Hepatocyte (in vitro differentiated cells): ENCODE data around the gene MYL3. TPM values are rescaled to one million over a fixed set of nuclear protein-coding genes. Genes with fewer than 3 reads are reported as not detected.

Experiments
- DNase-seq: peaks from one replicate; pipeline ENCODE4 v3.0.0-alpha.2; 2016; ENCODE audit warnings: low spot score
- H2AFZ ChIP-seq: fragments of 200-600 bp; sonication (generic); 2 replicates; pipeline ENCODE4 v1.6.0; 2016; ENCODE audit warnings: antibody characterized with exemption, mild to moderate bottlenecking
- H3K27ac ChIP-seq: fragments of 200-600 bp; sonication (generic); 2 replicates; pipeline ENCODE4 v1.5.1; 2016; ENCODE audit warnings: mild to moderate bottlenecking
- H3K27me3 ChIP-seq: fragments of 200-600 bp; sonication (generic); 2 replicates; pipeline ENCODE4 v1.6.1; 2016
- H3K36me3 ChIP-seq: fragments of 200-600 bp; sonication (generic); replicated peaks from 2 replicates; pipeline ENCODE4 v1.5.1; 2016; ENCODE audit warnings: low read depth; ENCODE audit not compliant: insufficient read depth
- H3K4me1 ChIP-seq: fragments of 200-600 bp; sonication (generic); 2 replicates; pipeline ENCODE4 v1.5.1; 2016; ENCODE audit warnings: mild to moderate bottlenecking, moderate library complexity; ENCODE audit not compliant: insufficient read depth
- H3K4me2 ChIP-seq: fragments of 200-600 bp; sonication (generic); 2 replicates; pipeline ENCODE4 v1.6.0; 2016
- H3K4me3 ChIP-seq: fragments of 200-600 bp; sonication (generic); 2 replicates; pipeline ENCODE4 v1.5.1; 2016; ENCODE audit warnings: mild to moderate bottlenecking
- H3K79me2 ChIP-seq: fragments of 200-600 bp; sonication (generic); 2 replicates; pipeline ENCODE4 v1.6.0; 2017; ENCODE audit warnings: mild to moderate bottlenecking
- H3K9me2 ChIP-seq: fragments of 200-600 bp; sonication (generic); replicated peaks from 2 replicates; pipeline ENCODE4 v1.6.0; 2017; ENCODE audit warnings: mild to moderate bottlenecking; ENCODE audit not compliant: insufficient read depth
- H3K9me3 ChIP-seq: fragments of 200-600 bp; sonication (generic); 2 replicates; pipeline ENCODE4 v1.5.1; 2016; ENCODE audit warnings: low read depth, mild to moderate bottlenecking
- H4K20me1 ChIP-seq: fragments of 200-600 bp; sonication (generic); 2 replicates; pipeline ENCODE4 v1.6.0; 2016; ENCODE audit warnings: mild to moderate bottlenecking; ENCODE audit not compliant: insufficient read depth, poor library complexity, severe bottlenecking
- EZH2 ChIP-seq: fragments of 200-600 bp; sonication (generic); IDR thresholded peaks from 2 replicates; pipeline ENCODE4 v1.6.1; 2016; ENCODE audit warnings: antibody characterized with exemption, mild to moderate bottlenecking, borderline replicate concordance
- EZH2phosphoT487 ChIP-seq: fragments of 200-600 bp; sonication (generic); IDR thresholded peaks from one replicate; pipeline ENCODE4 v1.6.1; 2018; ENCODE audit warnings: antibody characterized with exemption, mild to moderate bottlenecking, low read depth, moderate library complexity; ENCODE audit not compliant: unreplicated experiment, severe bottlenecking
- WGBS: methylation state at CpG from one replicate; pipeline ENCODE4 v1.1.6; 2016; ENCODE audit warnings: low lambda C conversion rate; ENCODE audit errors: missing lambda C conversion rate; 5-methylcytosine and 5-hydroxymethylcytosine counted together
- polyA plus RNA-seq: library from polyadenylated mRNA; unstranded; fragments of >200 nt; fragmentation: Nextera tagmentation; extraction: Ambion mirVana; gene quantifications from 2 replicates; pipeline ENCODE4 v1.2.1, GENCODE V29; 2016
- total RNA-seq: library from RNA; depleted of rRNA; stranded (reverse); fragments of >200 nt; gene quantifications from 2 replicates; pipeline ENCODE4 v1.2.3, GENCODE V29; 2014
- TF ChIP-seq, protein P1 (sequence below): fragments of 200-600 bp; sonication (generic); IDR thresholded peaks from 2 replicates; pipeline ENCODE4 v1.5.1; 2016; ENCODE audit warnings: antibody characterized with exemption, mild to moderate bottlenecking; ENCODE audit not compliant: poor library complexity

Gene MYL3
- total and polyA plus RNA-seq, 2 experiments from 2014 or later = 9.5 to 9.7 TPM

DNA sequence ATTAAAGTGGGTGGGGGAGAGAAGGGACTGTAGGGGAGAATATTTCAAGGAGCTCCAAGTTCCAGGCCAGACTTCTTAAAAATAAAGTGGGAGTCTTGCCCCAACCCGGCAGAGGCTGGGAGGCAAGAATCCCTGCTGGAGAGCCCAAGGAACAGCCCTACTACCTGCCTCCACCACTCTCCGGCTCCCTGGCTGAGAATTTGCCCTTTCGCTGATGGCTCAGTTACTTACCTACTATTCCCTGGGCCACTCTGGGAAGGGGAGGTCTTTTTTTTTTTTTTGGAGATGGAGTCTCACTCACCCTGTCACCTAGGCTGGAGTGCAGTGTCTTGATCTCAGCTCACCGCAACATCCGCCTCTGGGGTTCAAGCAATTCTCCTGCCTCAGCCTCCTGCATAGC is 15.5 kb downstream of the MYL3 start:
- peaks cover 45% of the 10 kb centered on the region for H3K4me1 ChIP-seq
- WGBS = 98% methylated on average over 5 of the region's 5 CpGs

DNA sequence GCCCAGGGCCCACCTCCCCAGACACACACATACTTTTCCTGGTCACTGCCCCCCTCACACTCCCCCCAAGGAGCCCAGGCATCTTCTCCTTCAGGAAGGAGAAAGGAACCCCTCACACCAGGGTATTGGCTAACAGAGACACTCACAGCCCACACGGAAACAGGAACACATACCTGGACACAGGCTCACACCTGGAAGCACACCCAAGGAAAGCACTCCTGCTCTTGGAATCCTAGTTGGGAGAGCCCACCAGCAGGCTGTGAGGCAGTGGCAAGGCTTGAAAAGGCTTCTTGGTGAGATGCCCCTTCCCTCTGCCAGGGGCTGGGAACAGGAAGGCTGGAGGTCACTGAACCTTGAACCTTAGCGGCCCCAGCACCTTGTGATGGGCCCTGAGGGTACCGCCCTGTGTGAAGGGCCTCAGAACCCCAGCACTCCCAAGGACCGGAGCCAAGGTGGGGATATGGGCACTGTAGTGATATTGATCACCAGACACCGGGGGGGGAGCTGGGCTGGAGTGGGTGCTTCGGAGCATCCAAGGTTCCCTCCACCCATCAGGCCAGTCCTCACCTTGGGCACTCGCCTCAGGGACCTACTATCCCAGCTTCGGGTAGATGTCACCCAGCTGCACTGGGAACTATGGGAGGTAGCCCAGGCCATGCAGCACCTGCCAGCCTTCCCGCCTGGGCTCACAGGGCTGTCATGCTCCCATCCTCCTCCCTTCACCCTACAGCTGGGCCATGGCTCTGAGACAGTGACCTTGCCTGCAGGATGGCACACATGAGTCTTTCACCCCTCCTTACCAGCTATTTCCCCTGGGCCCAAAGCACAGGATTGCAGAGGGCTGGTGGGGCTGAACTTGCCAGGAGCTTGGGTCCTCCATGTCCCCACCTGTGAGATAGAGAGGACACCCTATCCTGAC is 16.4 kb downstream of the MYL3 start:
- H3K9me3 ChIP-seq = peaks cover 4% of the 10 kb centered on the region
- peak overlapping the region; percentile 96 for H3K27ac ChIP-seq
- H3K36me3 ChIP-seq = no peaks in the 10 kb centered on the region
- no peaks in the 10 kb centered on the region for H3K79me2 ChIP-seq
- no peaks in the 10 kb centered on the region for H4K20me1 ChIP-seq
- no peak overlapping the region for H3K4me3 ChIP-seq
- TF ChIP-seq EZH2 (no peak), EZH2phosphoT487 (no peak)
- TF ChIP-seq, protein P1, sequence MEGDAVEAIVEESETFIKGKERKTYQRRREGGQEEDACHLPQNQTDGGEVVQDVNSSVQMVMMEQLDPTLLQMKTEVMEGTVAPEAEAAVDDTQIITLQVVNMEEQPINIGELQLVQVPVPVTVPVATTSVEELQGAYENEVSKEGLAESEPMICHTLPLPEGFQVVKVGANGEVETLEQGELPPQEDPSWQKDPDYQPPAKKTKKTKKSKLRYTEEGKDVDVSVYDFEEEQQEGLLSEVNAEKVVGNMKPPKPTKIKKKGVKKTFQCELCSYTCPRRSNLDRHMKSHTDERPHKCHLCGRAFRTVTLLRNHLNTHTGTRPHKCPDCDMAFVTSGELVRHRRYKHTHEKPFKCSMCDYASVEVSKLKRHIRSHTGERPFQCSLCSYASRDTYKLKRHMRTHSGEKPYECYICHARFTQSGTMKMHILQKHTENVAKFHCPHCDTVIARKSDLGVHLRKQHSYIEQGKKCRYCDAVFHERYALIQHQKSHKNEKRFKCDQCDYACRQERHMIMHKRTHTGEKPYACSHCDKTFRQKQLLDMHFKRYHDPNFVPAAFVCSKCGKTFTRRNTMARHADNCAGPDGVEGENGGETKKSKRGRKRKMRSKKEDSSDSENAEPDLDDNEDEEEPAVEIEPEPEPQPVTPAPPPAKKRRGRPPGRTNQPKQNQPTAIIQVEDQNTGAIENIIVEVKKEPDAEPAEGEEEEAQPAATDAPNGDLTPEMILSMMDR = no peak
- peak overlapping the region; percentile 97 for H2AFZ ChIP-seq
- DNase-seq = no peak
- H3K27me3 ChIP-seq = no peaks in the 10 kb centered on the region
- H3K9me2 ChIP-seq = no peaks in the 10 kb centered on the region
- peak overlapping the region; percentile 94 for H3K4me2 ChIP-seq
- peaks cover 45% of the 10 kb centered on the region for H3K4me1 ChIP-seq
- 92% methylated on average over 9 of the region's 9 CpGs for WGBS

More for the DNA sequence above, 15.5 kb downstream of the MYL3 start:
- Histone ChIP-seq H3K4me2 (no peak overlapping the region), H3K36me3 (no peaks in the 10 kb centered on the region), H3K4me3 (no peak overlapping the region), H3K27me3 (no peaks in the 10 kb centered on the region), H3K27ac (peak overlapping the region; percentile 76), H3K9me3 (peaks cover 3% of the 10 kb centered on the region), H4K20me1 (no peaks in the 10 kb centered on the region), H3K79me2 (no peaks in the 10 kb centered on the region), H2AFZ (no peak overlapping the region), H3K9me2 (no peaks in the 10 kb centered on the region)
- no peak for DNase-seq
- TF ChIP-seq EZH2phosphoT487 = no peak
- no peak for TF ChIP-seq EZH2
- TF ChIP-seq, protein P1 = no peak

DNA sequence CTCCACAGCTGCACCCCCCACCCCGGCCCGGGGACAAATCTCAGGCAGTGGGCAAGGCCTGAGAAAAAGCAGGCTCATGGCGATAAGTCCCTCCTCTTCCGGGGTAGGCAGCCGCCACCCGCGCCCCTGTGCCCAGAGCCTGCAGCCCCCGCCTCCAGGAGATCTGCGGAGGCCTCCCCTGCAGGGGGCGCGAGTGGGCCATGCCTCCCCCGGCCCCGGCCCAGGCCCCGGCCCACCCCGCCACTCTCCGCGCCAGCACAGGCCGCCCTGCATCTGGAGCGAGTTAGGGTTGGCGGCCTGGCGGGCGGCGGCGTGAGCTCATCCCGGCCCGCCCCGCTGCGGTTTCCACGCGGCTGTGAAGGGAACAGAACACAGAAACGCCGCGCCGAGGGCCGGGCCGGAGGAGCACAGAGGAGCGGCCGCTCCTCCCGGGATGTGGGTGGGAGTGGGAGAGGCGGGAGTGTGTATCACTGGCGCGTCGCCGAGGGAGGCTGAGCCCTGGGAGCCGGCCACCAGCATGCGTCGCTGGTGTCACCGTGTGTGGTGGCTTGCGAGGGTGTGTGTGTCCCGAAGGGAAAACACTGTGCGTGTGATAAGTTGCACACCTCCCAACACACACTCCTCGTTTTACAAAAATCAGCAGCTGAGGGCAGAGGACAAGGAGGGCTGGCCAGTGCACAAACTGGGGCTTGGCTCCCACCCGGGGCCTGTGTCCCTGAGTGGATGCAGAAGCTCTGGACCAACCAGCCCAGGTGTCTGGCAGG is 17.2 kb downstream of the MYL3 start:
- no peaks in the 10 kb centered on the region for H3K79me2 ChIP-seq
- peaks cover 10% of the 10 kb centered on the region for H3K9me3 ChIP-seq
- H3K4me3 ChIP-seq = peak overlapping the region; percentile 40
- peak overlapping the region; percentile 94 for H3K4me2 ChIP-seq
- peaks cover 45% of the 10 kb centered on the region for H3K4me1 ChIP-seq
- H3K27ac ChIP-seq = peak overlapping the region; percentile 96
- H2AFZ ChIP-seq = peak overlapping the region; percentile 97
- no peaks in the 10 kb centered on the region for H3K36me3 ChIP-seq
- TF ChIP-seq EZH2 (no peak), EZH2phosphoT487 (no peak)
- TF ChIP-seq, protein P1 = peak; percentile 62
- H3K27me3 ChIP-seq = no peaks in the 10 kb centered on the region
- 26% methylated on average over 30 of the region's 53 CpGs for WGBS
- H3K9me2 ChIP-seq = no peaks in the 10 kb centered on the region
- H4K20me1 ChIP-seq = no peaks in the 10 kb centered on the region
- DNase-seq = peak; percentile 92
